Ammon's horn (tissue), 1 donor: ENCODE measurements around the gene FAM227B.
"Not testable (repeated sequence)": the region's sequence is repeated elsewhere in the genome, so short reads cannot be mapped to it uniquely, and the experiment has no call there.

Experiments
- DNase-seq: peaks from one replicate; pipeline ENCODE4 v3.0.0-alpha.2; 2016; ENCODE audit warnings: low spot score

Gene FAM227B

GRCh38 chr15:49620658-49621368, at the start of gene FAM227B, which contains the start of gene DTWD1:
FAM227B (minus strand) TSS chr15:49620818; CDS start chr15:49615171, 5,647 bp downstream.
DTWD1 (plus strand) TSS chr15:49621048; CDS start chr15:49625168, 4,120 bp downstream.
- peak; percentile 98 for DNase-seq

- no peak for DNase-seq
These were observed 48.7 kb upstream of the FAM227B start for GRCh38 chr15:49669288-49669687.

GRCh38 chr15:49666486-49666885, 45.9 kb upstream of the FAM227B start:
- not testable (repeated sequence) for DNase-seq

- DNase-seq: no peak
These were observed 44.1 kb upstream of the FAM227B start for GRCh38 chr15:49664716-49665115.

GRCh38 chr15:49656734-49657133, 36.1 kb upstream of the FAM227B start:
- no peak for DNase-seq

- DNase-seq: no peak
These were observed 32.3 kb upstream of the FAM227B start for GRCh38 chr15:49652922-49653321.

GRCh38 chr15:49650676-49651075, 30.1 kb upstream of the FAM227B start:
- DNase-seq: no peak

- no peak for DNase-seq
These were observed 29.4 kb upstream of the FAM227B start for GRCh38 chr15:49649987-49650386.

- no peak for DNase-seq
These were observed 26.3 kb upstream of the FAM227B start for GRCh38 chr15:49646891-49647290.

GRCh38 chr15:49645941-49646340, 25.3 kb upstream of the FAM227B start:
- DNase-seq: no peak

- no peak for DNase-seq
These were observed 24.7 kb upstream of the FAM227B start for GRCh38 chr15:49645277-49645676.

- DNase-seq: no peak
These were observed 23.8 kb upstream of the FAM227B start for GRCh38 chr15:49644364-49644794.

GRCh38 chr15:49637857-49638256, 17.2 kb upstream of the FAM227B start:
- DNase-seq: no peak

GRCh38 chr15:49628379-49628778, 7.8 kb upstream of the FAM227B start:
- no peak for DNase-seq

- DNase-seq: no peak
These were observed 6.8 kb upstream of the FAM227B start for GRCh38 chr15:49627407-49627877.

- DNase-seq: no peak
These were observed 4.9 kb upstream of the FAM227B start for GRCh38 chr15:49625460-49626036.

- DNase-seq: no peak
These were observed 3.4 kb upstream of the FAM227B start for GRCh38 chr15:49624056-49624455.

- DNase-seq: no peak
These were observed 1.9 kb upstream of the FAM227B start for GRCh38 chr15:49622561-49622960.

GRCh38 chr15:49621887-49622286, 1.3 kb upstream of the FAM227B start:
- DNase-seq: no peak

GRCh38 chr15:49621401-49621811, 788 bp upstream of the FAM227B start:
- no peak for DNase-seq

- DNase-seq: peak; percentile 24
These were observed 419 bp downstream of the FAM227B start for GRCh38 chr15:49620199-49620598.

- DNase-seq: no peak
These were observed 1.4 kb downstream of the FAM227B start for GRCh38 chr15:49619226-49619625.

GRCh38 chr15:49612240-49612639, 8.4 kb downstream of the FAM227B start:
- DNase-seq: not testable (repeated sequence)
